ENCODE measurements around the gene ACOX3.

Gene ACOX3

GRCh38 chr4:8380511-8381415 lies 59.8 kb downstream of the ACOX3 start:
- Histone ChIP-seq H3K4me1 (ENCODE audit: low read depth, poor library complexity, severe bottlenecking) (no peaks in the 10 kb centered on the region), H3K79me2 (ENCODE audit: insufficient read depth, low read depth) (no peaks in the 10 kb centered on the region), H3K36me3 (ENCODE audit: insufficient read depth) (no peaks in the 10 kb centered on the region), H3K27me3 (ENCODE audit: insufficient read depth, low read depth) (no peaks in the 10 kb centered on the region), H4K20me1 (ENCODE audit: insufficient read depth) (no peaks in the 10 kb centered on the region), H3K9ac (no peak overlapping the region), H2AFZ (ENCODE audit: low read depth) (no peak overlapping the region), H3K4me2 (no peak overlapping the region), H3K4me3 (IDR thresholded peaks at IDR 0.05; ENCODE audit: insufficient read depth, low read depth, low read length) (no peak overlapping the region), H3K27ac (no peak overlapping the region)
- no peak for TF ChIP-seq CTCF (conservative IDR thresholded peaks at IDR 0.05; ENCODE audit: low read depth, low read length)

- H3K79me2 ChIP-seq (ENCODE audit: insufficient read depth, low read depth), result no peaks in the 10 kb centered on the region
- H2AFZ ChIP-seq (ENCODE audit: low read depth), result no peak overlapping the region
- no peak overlapping the region for H3K4me3 ChIP-seq (IDR thresholded peaks at IDR 0.05; ENCODE audit: insufficient read depth, low read depth, low read length)
- H3K4me2 ChIP-seq, result no peak overlapping the region
- no peak overlapping the region for H3K27ac ChIP-seq
- H4K20me1 ChIP-seq (ENCODE audit: insufficient read depth), result no peaks in the 10 kb centered on the region
- no peaks in the 10 kb centered on the region for H3K36me3 ChIP-seq (ENCODE audit: insufficient read depth)
- no peak overlapping the region for H3K9ac ChIP-seq
- H3K4me1 ChIP-seq (ENCODE audit: low read depth, poor library complexity, severe bottlenecking), result no peaks in the 10 kb centered on the region
- no peak for TF ChIP-seq CTCF (conservative IDR thresholded peaks at IDR 0.05; ENCODE audit: low read depth, low read length)
- H3K27me3 ChIP-seq (ENCODE audit: insufficient read depth, low read depth), result no peaks in the 10 kb centered on the region
Measured at GRCh38 chr4:8379771-8380170, 60.8 kb downstream of the ACOX3 start.

- H2AFZ ChIP-seq (ENCODE audit: low read depth), result no peak overlapping the region
- no peak overlapping the region for H3K27ac ChIP-seq
- H3K4me2 ChIP-seq, result no peak overlapping the region
- no peaks in the 10 kb centered on the region for H3K36me3 ChIP-seq (ENCODE audit: insufficient read depth)
- no peak overlapping the region for H3K4me3 ChIP-seq (IDR thresholded peaks at IDR 0.05; ENCODE audit: insufficient read depth, low read depth, low read length)
- no peak for TF ChIP-seq CTCF (conservative IDR thresholded peaks at IDR 0.05; ENCODE audit: low read depth, low read length)
- H3K9ac ChIP-seq, result no peak overlapping the region
- H3K4me1 ChIP-seq (ENCODE audit: low read depth, poor library complexity, severe bottlenecking), result no peaks in the 10 kb centered on the region
- no peaks in the 10 kb centered on the region for H3K27me3 ChIP-seq (ENCODE audit: insufficient read depth, low read depth)
- no peaks in the 10 kb centered on the region for H4K20me1 ChIP-seq (ENCODE audit: insufficient read depth)
- H3K79me2 ChIP-seq (ENCODE audit: insufficient read depth, low read depth), result no peaks in the 10 kb centered on the region
Measured at GRCh38 chr4:8379281-8379680, 61.2 kb downstream of the ACOX3 start.

- no peaks in the 10 kb centered on the region for H3K27me3 ChIP-seq (ENCODE audit: insufficient read depth, low read depth)
- H3K4me3 ChIP-seq (IDR thresholded peaks at IDR 0.05; ENCODE audit: insufficient read depth, low read depth, low read length), result no peak overlapping the region
- no peaks in the 10 kb centered on the region for H4K20me1 ChIP-seq (ENCODE audit: insufficient read depth)
- no peak overlapping the region for H3K9ac ChIP-seq
- H3K27ac ChIP-seq, result no peak overlapping the region
- TF ChIP-seq CTCF (conservative IDR thresholded peaks at IDR 0.05; ENCODE audit: low read depth, low read length), result no peak
- H3K4me2 ChIP-seq, result no peak overlapping the region
- no peaks in the 10 kb centered on the region for H3K4me1 ChIP-seq (ENCODE audit: low read depth, poor library complexity, severe bottlenecking)
- H2AFZ ChIP-seq (ENCODE audit: low read depth), result no peak overlapping the region
- H3K79me2 ChIP-seq (ENCODE audit: insufficient read depth, low read depth), result no peaks in the 10 kb centered on the region
- no peaks in the 10 kb centered on the region for H3K36me3 ChIP-seq (ENCODE audit: insufficient read depth)
Measured at GRCh38 chr4:8378776-8379175, 61.7 kb downstream of the ACOX3 start.

Data from KMS-11 (cell line).